HepG2 (cell line): Measurements from ENCODE around the gene EPB41. TPM values are rescaled to one million over a fixed set of nuclear protein-coding genes. Genes with fewer than 3 reads are reported as not detected.
A peak's percentile ranks its signal among the peaks of the same experiment; 100 is the strongest.

Experiments used
- ATAC-seq: fragments of 200-7000 bp; cut with Tn5 transposase; 3 replicates; pipeline ENCODE4 v1.9.1; 2020; ENCODE audit warnings: mild to moderate bottlenecking, moderate library complexity
- BruUV-seq: library from RNA; stranded (reverse); fragments of 400-500 nt; replicated peaks from 2 replicates; lab custom pipeline; 2021; lab: Mats Ljungman, UMichigan
- CTCF ChIA-PET: fragments of 300-600 bp; formaldehyde crosslinking; extraction: SDS; loops from one replicate; lab custom pipeline; 2021; ENCODE audit warnings: low total read pairs, inconsistent platforms, low intra/inter-chr PET ratio; lab: Yijun Ruan, JAX
- POLR2A ChIA-PET: fragments of 350-600 bp; sonication (Branson Sonifier 250); formaldehyde crosslinking; loops from one replicate; lab custom pipeline; 2020; ENCODE audit warnings: antibody characterized with exemption, inconsistent platforms; lab: Yijun Ruan, JAX
- DNase-seq: peaks from one replicate; pipeline ENCODE4 v3.0.0-alpha.2; 2015; ENCODE audit warnings: low spot score
- FAIRE-seq: peaks from 3 replicates; lab custom pipeline; 2011; peaks lifted over from hg19 to GRCh38; lab: Jason Lieb, UNC
- H2AFZ ChIP-seq: one replicate; pipeline ENCODE4 v1.6.1; 2011; ENCODE audit warnings: low read length, inconsistent platforms
- H3K27ac ChIP-seq: fragments of 300-600 bp; 3 replicates; pipeline ENCODE4 v1.8.0; 2011; ENCODE audit warnings: mixed run types, mild to moderate bottlenecking, mixed read lengths, low read length, inconsistent platforms; ENCODE audit not compliant: insufficient read depth; ENCODE audit errors: extremely low read length
- H3K27me3 ChIP-seq, 2 experiments: fragments of 200-600 bp in 1 of 2; 2 replicates in 1 of 2; 3 replicates in 1 of 2; pipeline versions ENCODE4 v1.6.0 to v1.8.0; 2011; ENCODE audit warnings: low read length in 2 of 2, mild to moderate bottlenecking in 2 of 2, moderate library complexity in 2 of 2, inconsistent platforms in 1 of 2; ENCODE audit not compliant: insufficient read depth in 2 of 2, control insufficient read depth in 1 of 2
- H3K36me3 ChIP-seq, 2 experiments: fragments of 200-600 bp in 1 of 2; replicated peaks in 1 of 2; 2 replicates in 1 of 2; 3 replicates in 1 of 2; pipeline versions ENCODE4 v1.5.1 to v1.8.0; 2011; ENCODE audit warnings: low read length in 2 of 2, inconsistent platforms in 1 of 2; ENCODE audit not compliant: insufficient read depth in 2 of 2, control insufficient read depth in 1 of 2
- H3K4me1 ChIP-seq: 2 replicates; pipeline ENCODE4 v1.5.1; 2012; ENCODE audit warnings: low read length, inconsistent platforms; ENCODE audit not compliant: insufficient read depth
- H3K4me2 ChIP-seq: 2 replicates; pipeline ENCODE4 v1.6.0; 2011; ENCODE audit warnings: low read depth, low read length, inconsistent platforms
- H3K4me3 ChIP-seq, 3 experiments: fragments of 200-600 bp in 1 of 3; sonication (generic), shearing (Covaris generic) in 1 of 3; replicated peaks in 1 of 3; 2 replicates each; pipeline ENCODE4 v1.5.1; 2011 to 2016; ENCODE audit warnings: low read length in 3 of 3, inconsistent platforms in 2 of 3, low read depth in 2 of 3, mild to moderate bottlenecking in 2 of 3, control low read depth in 1 of 3, mixed read lengths in 1 of 3; ENCODE audit not compliant: insufficient read depth in 1 of 3
- H3K79me2 ChIP-seq: one replicate; pipeline ENCODE4 v1.6.1; 2011; ENCODE audit warnings: low read length, inconsistent platforms; ENCODE audit not compliant: insufficient read depth
- H3K9ac ChIP-seq: 2 replicates; pipeline ENCODE4 v1.6.0; 2011; ENCODE audit warnings: mild to moderate bottlenecking, low read depth, low read length, inconsistent platforms; ENCODE audit not compliant: insufficient read depth
- H3K9me3 ChIP-seq: 2 replicates; pipeline ENCODE4 v1.5.1; 2012; ENCODE audit warnings: mild to moderate bottlenecking, low read length
- H4K20me1 ChIP-seq: 2 replicates; pipeline ENCODE4 v1.6.0; 2011; ENCODE audit warnings: inconsistent platforms, mild to moderate bottlenecking, low read length, moderate library complexity; ENCODE audit not compliant: insufficient read depth
- DNMT1 ChIP-seq: sonication (generic); formaldehyde crosslinking; IDR thresholded peaks from 2 replicates; pipeline ENCODE4 v1.5.1; 2020; ENCODE audit warnings: mild to moderate bottlenecking, missing genetic modification reagents
- FOXA1 ChIP-seq, 2 experiments: fragments of 450-650 bp in 1 of 2; sonication (generic) in 1 of 2; formaldehyde crosslinking in 1 of 2; IDR thresholded peaks; 2 replicates each; pipeline versions ENCODE4 v1.4.0 to v1.6.1; 2016 to 2020; ENCODE audit warnings: missing genetic modification reagents in 1 of 2
- GTF3A ChIP-seq: sonication (generic); formaldehyde crosslinking; conservative IDR thresholded peaks from 2 replicates; pipeline ENCODE4 v1.4.0; 2020; ENCODE audit warnings: mild to moderate bottlenecking, missing genetic modification reagents
- HOXA5 ChIP-seq: sonication (generic); formaldehyde crosslinking; IDR thresholded peaks from 2 replicates; pipeline ENCODE4 v1.4.0; 2020; ENCODE audit warnings: missing genetic modification reagents
- HOXD1 ChIP-seq: sonication (generic); formaldehyde crosslinking; IDR thresholded peaks from 2 replicates; pipeline ENCODE4 v1.5.0; 2020; ENCODE audit warnings: missing genetic modification reagents
- KDM6A ChIP-seq: IDR thresholded peaks from 2 replicates; pipeline ENCODE4 v1.6.1; 2016; ENCODE audit warnings: low read depth
- POLR2AphosphoS2 ChIP-seq: IDR thresholded peaks from 2 replicates; pipeline ENCODE4 v1.6.1; 2011; ENCODE audit warnings: low read depth, low read length, improper control_type of control experiment
- SRSF9 ChIP-seq: fragments of 200-400 bp; formaldehyde crosslinking; IDR thresholded peaks from 2 replicates; pipeline ENCODE4 v1.6.1; 2018; ENCODE audit warnings: borderline replicate concordance, mild to moderate bottlenecking, low read depth, low read length; ENCODE audit not compliant: insufficient read depth, poor library complexity, severe bottlenecking
- ZNF432 ChIP-seq: sonication (generic); formaldehyde crosslinking; IDR thresholded peaks from 2 replicates; pipeline ENCODE4 v1.5.0; 2020; ENCODE audit warnings: missing genetic modification reagents, mild to moderate bottlenecking, borderline replicate concordance
- ZNF597 ChIP-seq: sonication (generic); formaldehyde crosslinking; IDR thresholded peaks from 2 replicates; pipeline ENCODE4 v1.5.0; 2020; ENCODE audit warnings: missing genetic modification reagents
- ZNF772 ChIP-seq: sonication (generic); formaldehyde crosslinking; IDR thresholded peaks from 2 replicates; pipeline ENCODE4 v1.5.0; 2020; ENCODE audit warnings: mild to moderate bottlenecking, missing genetic modification reagents
- WGBS: methylation state at CpG from one replicate; pipeline ENCODE4 v1.1.6; 2017; ENCODE audit warnings: low lambda C conversion rate; 5-methylcytosine and 5-hydroxymethylcytosine counted together
- in situ Hi-C: cut with HindIII; loops from 2 replicates; pipeline ENCODE4 v1.10.0; 2017; ENCODE audit warnings: low pct_unique_long_range_greater_than_20kb; ENCODE audit not compliant: extremely low pct_ligation_motif_present
- intact Hi-C: fragments of 100-400 bp; cut with micrococcal nuclease; formaldehyde crosslinking; loops from one replicate; pipeline ENCODE4 v1.10.0; 2022; ENCODE audit not compliant: unreplicated experiment
- polyA plus RNA-seq, 8 experiments: library from polyadenylated mRNA; depleted of rRNA in 3 of 8; stranded (reverse) in 7 of 8; unstranded in 1 of 8; fragments of >200 nt; fragmentation: Illumina TruSeq in 4 of 8; extraction: Trizol in 4 of 8; gene quantifications; 2 replicates each; pipeline versions ENCODE4 v1.2.1 to v1.2.3, GENCODE V29; 2011 to 2016; ENCODE audit warnings: low read depth in 4 of 8, missing spikeins in 1 of 8, mixed read lengths in 1 of 8; ENCODE audit not compliant: insufficient read depth in 1 of 8
- total RNA-seq, 5 experiments: library from RNA; depleted of rRNA; stranded (reverse); fragments of >200 nt; fragmentation: Illumina TruSeq; extraction: Trizol; gene quantifications; 2 replicates each; pipeline ENCODE4 v1.2.3, GENCODE V29; 2016; ENCODE audit warnings: low read depth in 1 of 5
- TF ChIP-seq, protein P1 (sequence below): sonication (generic); formaldehyde crosslinking; IDR thresholded peaks from 2 replicates; pipeline ENCODE4 v1.5.1; 2020; ENCODE audit warnings: mild to moderate bottlenecking, missing genetic modification reagents, moderate library complexity
- TF ChIP-seq, protein P2 (sequence below): sonication (generic); formaldehyde crosslinking; IDR thresholded peaks from 2 replicates; pipeline ENCODE4 v1.8.1; 2022; ENCODE audit warnings: low read depth, mild to moderate bottlenecking, missing genetic modification reagents
- TF ChIP-seq, protein P3 (sequence below): IDR thresholded peaks from 2 replicates; pipeline ENCODE4 v1.6.1; 2016

EPB41 gene
- total and polyA plus RNA-seq, 2 of the 13 experiments (the other 11 are each of a cell fraction or from before 2014, with no cell fraction given): 34.5 to 46.7 TPM

DNA sequence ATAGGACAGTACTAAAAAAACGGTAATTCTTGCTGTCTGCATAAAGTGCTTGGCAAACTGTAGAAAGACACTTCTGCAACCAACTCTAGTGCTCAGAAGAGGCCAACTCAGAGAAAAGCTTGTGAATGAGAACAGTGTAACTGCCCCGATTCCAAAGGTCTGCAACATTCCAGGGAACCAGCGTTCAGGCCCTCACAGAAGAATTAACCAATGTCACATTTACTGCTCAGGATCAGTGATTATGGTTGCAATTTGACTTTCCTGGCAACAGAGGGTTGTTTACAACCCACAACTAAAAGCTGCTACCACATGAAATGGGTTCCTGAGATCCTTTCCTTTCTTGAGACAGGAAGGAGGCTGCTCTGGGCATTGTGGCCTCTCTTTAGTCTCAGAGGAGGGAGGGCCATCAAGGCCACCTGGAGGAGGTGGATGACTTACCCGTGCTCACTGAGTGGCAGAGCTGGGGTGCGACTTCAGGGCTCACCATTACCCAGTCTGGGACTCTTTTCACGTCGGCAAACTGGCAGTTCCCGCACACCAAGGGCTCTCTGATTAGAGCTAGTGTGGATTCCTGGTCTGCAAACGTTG is 252.0 kb downstream of the EPB41 start (continued):
- TF ChIP-seq, protein P1, sequence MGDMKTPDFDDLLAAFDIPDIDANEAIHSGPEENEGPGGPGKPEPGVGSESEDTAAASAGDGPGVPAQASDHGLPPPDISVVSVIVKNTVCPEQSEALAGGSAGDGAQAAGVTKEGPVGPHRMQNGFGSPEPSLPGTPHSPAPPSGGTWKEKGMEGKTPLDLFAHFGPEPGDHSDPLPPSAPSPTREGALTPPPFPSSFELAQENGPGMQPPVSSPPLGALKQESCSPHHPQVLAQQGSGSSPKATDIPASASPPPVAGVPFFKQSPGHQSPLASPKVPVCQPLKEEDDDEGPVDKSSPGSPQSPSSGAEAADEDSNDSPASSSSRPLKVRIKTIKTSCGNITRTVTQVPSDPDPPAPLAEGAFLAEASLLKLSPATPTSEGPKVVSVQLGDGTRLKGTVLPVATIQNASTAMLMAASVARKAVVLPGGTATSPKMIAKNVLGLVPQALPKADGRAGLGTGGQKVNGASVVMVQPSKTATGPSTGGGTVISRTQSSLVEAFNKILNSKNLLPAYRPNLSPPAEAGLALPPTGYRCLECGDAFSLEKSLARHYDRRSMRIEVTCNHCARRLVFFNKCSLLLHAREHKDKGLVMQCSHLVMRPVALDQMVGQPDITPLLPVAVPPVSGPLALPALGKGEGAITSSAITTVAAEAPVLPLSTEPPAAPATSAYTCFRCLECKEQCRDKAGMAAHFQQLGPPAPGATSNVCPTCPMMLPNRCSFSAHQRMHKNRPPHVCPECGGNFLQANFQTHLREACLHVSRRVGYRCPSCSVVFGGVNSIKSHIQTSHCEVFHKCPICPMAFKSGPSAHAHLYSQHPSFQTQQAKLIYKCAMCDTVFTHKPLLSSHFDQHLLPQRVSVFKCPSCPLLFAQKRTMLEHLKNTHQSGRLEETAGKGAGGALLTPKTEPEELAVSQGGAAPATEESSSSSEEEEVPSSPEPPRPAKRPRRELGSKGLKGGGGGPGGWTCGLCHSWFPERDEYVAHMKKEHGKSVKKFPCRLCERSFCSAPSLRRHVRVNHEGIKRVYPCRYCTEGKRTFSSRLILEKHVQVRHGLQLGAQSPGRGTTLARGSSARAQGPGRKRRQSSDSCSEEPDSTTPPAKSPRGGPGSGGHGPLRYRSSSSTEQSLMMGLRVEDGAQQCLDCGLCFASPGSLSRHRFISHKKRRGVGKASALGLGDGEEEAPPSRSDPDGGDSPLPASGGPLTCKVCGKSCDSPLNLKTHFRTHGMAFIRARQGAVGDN: peak; percentile 35
- TF ChIP-seq, protein P2, sequence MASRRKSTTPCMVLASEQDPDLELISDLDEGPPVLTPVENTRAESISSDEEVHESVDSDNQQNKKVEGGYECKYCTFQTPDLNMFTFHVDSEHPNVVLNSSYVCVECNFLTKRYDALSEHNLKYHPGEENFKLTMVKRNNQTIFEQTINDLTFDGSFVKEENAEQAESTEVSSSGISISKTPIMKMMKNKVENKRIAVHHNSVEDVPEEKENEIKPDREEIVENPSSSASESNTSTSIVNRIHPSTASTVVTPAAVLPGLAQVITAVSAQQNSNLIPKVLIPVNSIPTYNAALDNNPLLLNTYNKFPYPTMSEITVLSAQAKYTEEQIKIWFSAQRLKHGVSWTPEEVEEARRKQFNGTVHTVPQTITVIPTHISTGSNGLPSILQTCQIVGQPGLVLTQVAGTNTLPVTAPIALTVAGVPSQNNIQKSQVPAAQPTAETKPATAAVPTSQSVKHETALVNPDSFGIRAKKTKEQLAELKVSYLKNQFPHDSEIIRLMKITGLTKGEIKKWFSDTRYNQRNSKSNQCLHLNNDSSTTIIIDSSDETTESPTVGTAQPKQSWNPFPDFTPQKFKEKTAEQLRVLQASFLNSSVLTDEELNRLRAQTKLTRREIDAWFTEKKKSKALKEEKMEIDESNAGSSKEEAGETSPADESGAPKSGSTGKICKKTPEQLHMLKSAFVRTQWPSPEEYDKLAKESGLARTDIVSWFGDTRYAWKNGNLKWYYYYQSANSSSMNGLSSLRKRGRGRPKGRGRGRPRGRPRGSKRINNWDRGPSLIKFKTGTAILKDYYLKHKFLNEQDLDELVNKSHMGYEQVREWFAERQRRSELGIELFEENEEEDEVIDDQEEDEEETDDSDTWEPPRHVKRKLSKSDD (CRISPR knock-in tag): no peak

- H3K36me3 ChIP-seq: peaks cover 14 to 73% of the 10 kb centered on the region in 2 experiments
- in situ Hi-C loops: no loop called here
- no peaks in the 10 kb centered on the region for H3K9me3 ChIP-seq
- no TSS peak for BruUV-seq
- H3K9ac ChIP-seq: no peak overlapping the region
- DNase-seq (no peak), ATAC-seq (no peak), FAIRE-seq (no peak)
- H3K27ac ChIP-seq: no peak overlapping the region
- peaks cover 52% of the 10 kb centered on the region for H4K20me1 ChIP-seq
- H2AFZ ChIP-seq: no peak overlapping the region
- no peak overlapping the region for H3K4me3 ChIP-seq
- peaks cover 96% of the 10 kb centered on the region for H3K79me2 ChIP-seq
- intact Hi-C loops: no loop called here
- peaks cover 56% of the 10 kb centered on the region for H3K4me1 ChIP-seq
- H3K4me2 ChIP-seq: no peak overlapping the region
- no peaks in the 10 kb centered on the region for H3K27me3 ChIP-seq
- ChIA-PET CTCF (no interaction called here), POLR2A (interaction anchor here (1.2 to 1.9 kb wide), 3 partner anchors 10 to 43 kb away, joined by 3 to 13 read pairs (median 3); partner anchors contain the start of gene SRSF4)
- WGBS: 97% methylated on average over 9 of the region's 9 CpGs
- TF ChIP-seq POLR2AphosphoS2 (no peak), DNMT1 (no peak), GTF3A (no peak), SRSF9 (no peak), HOXD1 (CRISPR knock-in tag) (no peak), FOXA1 (IDR thresholded peaks at IDR 0.05) (no peak), FOXA1 (CRISPR knock-in tag; IDR thresholded peaks at IDR 0.05) (no peak), HOXA5 (CRISPR knock-in tag) (no peak), KDM6A (no peak), ZNF432 (CRISPR knock-in tag) (no peak), ZNF597 (CRISPR knock-in tag) (no peak), ZNF772 (CRISPR knock-in tag) (no peak)
- TF ChIP-seq, protein P3, sequence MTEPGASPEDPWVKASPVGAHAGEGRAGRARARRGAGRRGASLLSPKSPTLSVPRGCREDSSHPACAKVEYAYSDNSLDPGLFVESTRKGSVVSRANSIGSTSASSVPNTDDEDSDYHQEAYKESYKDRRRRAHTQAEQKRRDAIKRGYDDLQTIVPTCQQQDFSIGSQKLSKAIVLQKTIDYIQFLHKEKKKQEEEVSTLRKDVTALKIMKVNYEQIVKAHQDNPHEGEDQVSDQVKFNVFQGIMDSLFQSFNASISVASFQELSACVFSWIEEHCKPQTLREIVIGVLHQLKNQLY: no peak
Observed at GRCh38 chr1:29167904-29168303, 253.5 kb downstream of the EPB41 start.
